Breast epithelium (tissue), 3 donors: Measurements from ENCODE around the gene KMT2E.

Experiments
- CTCF ChIP-seq, 3 donors: fragments of 450-650 bp; IDR thresholded peaks; one replicate each; pipeline ENCODE4 v1.5.1; 2016 to 2017; ENCODE audit warnings: antibody characterized with exemption in 3 of 3, mild to moderate bottlenecking in 3 of 3, moderate library complexity in 3 of 3
- POLR2A ChIP-seq: fragments of 450-650 bp; IDR thresholded peaks from one replicate; pipeline ENCODE4 v1.6.1; 2016; ENCODE audit warnings: antibody characterized with exemption, mild to moderate bottlenecking, moderate library complexity
- POLR2AphosphoS5 ChIP-seq, 3 donors: sonication (generic); formaldehyde crosslinking; IDR thresholded peaks; one replicate each; pipeline ENCODE4 v1.6.1; 2017; ENCODE audit warnings: antibody characterized with exemption in 3 of 3

DNA sequence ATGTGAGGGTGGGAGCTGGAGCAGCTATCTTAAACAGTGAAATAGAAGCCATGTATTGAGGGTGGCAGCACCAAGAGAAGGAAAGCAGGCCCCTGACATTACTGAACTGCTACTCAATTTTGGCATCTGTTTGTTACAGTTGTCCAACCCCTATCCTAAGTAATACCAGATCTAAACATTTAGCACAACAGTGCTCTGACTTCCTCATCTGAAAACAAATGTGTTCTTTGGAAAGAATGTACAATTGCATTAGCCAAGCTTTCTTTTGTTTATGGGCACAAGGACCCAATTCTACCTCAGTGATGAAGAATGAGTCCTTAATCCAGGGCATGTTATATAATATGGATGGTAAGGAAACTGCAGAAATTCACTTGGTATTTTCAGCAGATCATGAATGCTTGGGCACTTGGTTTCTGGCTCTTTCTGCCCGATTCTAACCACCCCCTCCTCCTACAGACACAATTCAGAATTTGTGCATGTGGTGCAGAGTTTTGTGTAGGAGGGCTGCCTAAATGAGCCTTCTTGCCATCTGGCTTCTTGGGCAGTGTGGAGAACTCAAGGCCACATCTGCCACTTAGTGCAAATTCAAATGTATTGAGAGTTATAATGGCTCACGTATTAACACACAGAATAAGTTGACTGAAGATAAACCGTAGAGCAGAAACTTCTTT lies 36.9 kb upstream of the KMT2E start:
- TF ChIP-seq POLR2AphosphoS5 (IDR thresholded peaks at IDR 0.05) (no peak), CTCF (IDR thresholded peaks at IDR 0.05) (no peak), POLR2A (no peak)
